Amniotic stem cell (primary cell): ENCODE measurements around the gene CD40.

Source experiments
- DNase-seq: peaks from one replicate; lab custom pipeline; 2025; lab: John Stamatoyannopoulos, UW

Gene CD40

DNA sequence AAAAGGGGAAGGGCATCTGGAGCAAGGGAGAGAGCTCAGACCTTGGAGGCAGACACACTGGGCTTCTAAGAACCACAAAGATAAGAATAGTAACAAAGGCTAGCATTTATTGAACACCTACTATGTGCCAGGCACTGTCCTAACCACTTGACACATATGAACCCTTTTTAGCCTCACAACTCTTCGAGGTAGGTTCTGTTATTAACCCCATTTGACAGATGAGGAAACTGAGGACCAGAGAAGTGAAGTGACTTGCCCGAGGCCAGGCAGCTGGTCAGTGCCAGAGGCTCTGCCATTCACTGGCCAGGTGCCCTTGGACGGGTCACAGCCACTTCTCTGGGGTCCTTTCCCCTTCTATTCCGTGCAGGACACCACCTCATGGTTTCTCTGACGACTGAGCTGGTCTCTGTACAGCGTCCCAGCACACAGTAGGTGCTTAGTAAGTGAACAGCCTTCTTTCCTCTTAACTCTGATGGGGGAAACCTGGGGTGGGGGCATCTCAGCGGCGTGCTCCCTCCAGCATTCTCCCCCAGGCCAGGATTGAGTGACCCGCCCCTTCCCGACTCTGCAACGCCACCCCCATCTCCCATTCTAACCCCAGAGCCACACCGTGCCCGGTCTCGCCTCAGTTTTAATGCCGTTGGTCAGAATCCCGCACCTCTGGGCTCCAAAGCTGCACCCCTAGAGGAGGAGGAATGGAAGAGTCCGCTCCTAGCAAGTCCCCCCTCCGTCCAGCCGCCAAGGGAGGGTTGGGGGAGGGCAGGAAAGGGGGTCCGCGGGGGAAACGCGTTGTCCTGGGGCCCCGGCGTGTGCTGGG, 55.7 kb downstream of the CD40 start:
- DNase-seq, result no peak

DNA sequence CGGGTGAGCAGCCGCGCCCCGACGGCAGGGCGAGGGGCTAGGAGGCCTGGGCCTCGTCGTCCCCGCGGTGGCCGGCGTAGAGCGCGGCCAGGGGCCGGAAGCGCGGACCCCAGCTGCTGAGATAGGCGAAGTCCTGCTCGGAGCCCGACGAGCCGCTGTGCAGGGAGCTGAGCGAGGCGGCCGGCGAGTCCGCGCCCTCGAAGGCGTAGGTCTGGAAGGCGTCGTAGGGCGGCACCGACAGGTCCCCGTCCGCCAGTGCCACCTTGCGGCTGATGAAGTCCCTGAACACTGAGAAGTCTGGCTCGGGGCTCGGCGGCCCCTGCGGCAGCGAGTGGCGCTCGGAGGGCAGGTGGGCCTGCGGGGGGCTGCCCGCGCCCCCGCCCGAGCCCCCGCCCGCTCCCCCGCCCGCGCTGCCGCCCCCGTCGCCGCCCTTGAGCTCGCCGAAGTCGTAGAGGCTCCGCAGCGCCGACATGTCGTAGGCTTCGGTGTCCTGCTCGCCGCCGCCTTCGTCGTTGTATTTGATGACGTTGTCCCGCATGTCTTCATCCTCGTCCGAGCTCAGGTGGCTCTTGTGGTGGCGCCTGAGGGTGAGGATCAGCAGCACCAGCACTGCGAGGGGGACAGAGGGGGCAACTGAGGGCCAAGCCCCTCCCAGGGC, 56.5 kb downstream of the CD40 start:
- DNase-seq, result no peak

- no peak for DNase-seq
These were observed 57.0 kb downstream of the CD40 start for GRCh38 chr20:46175127-46175494.

- no peak for DNase-seq
These were observed 58.7 kb downstream of the CD40 start for GRCh38 chr20:46176739-46177378.

- no peak for DNase-seq
These were observed 59.7 kb downstream of the CD40 start for GRCh38 chr20:46177768-46178167.

- no peak for DNase-seq
These were observed 60.8 kb downstream of the CD40 start for GRCh38 chr20:46178891-46179290.
